Pancreas (tissue), 10 donors: ENCODE results near the gene LRFN3. TPM values are rescaled to one million over a fixed set of nuclear protein-coding genes. Genes with fewer than 3 reads are reported as not detected.

Experiments
- ATAC-seq, 4 donors: fragments of 200-7000 bp; cut with Tn5 transposase; one replicate each; pipeline versions ENCODE4 v1.8.0 to v1.9.1; 2020; ENCODE audit warnings: mild to moderate bottlenecking in 4 of 4, moderate library complexity in 4 of 4
- DNase-seq, 6 donors: peaks; one replicate each; pipeline ENCODE4 v3.0.0-alpha.2; 2020
- FAIRE-seq: peaks from 2 replicates; lab custom pipeline; 2012; peaks lifted over from hg19 to GRCh38; lab: Jason Lieb, UNC
- H3K27ac ChIP-seq, 4 donors: fragments of 200-600 bp; sonication (generic); 1 replicate in 3 of 4; 2 replicates in 1 of 4; pipeline versions ENCODE4 v1.5.0 to v1.8.0; 2020
- H3K27me3 ChIP-seq, 4 donors: fragments of 200-600 bp; one replicate each; pipeline ENCODE4 v1.8.0; 2021
- H3K36me3 ChIP-seq, 3 donors: fragments of 200-600 bp; sonication (generic) in 1 of 3; one replicate each; pipeline versions ENCODE4 v1.5.0 to v1.8.0; 2020 to 2021
- H3K4me1 ChIP-seq, 3 donors: fragments of 200-600 bp; one replicate each; pipeline ENCODE4 v1.8.0; 2021
- H3K4me3 ChIP-seq, 4 donors: fragments of 200-600 bp; sonication (generic) in 2 of 4; one replicate each; pipeline versions ENCODE4 v1.5.0 to v1.8.0; 2020 to 2021
- H3K9me3 ChIP-seq, 4 donors: fragments of 200-600 bp; one replicate each; pipeline ENCODE4 v1.8.0; 2021
- WGBS, 2 donors: extraction: QIAGEN DNeasy Blood & Tissue Kit; methylation state at CpG; one replicate each; pipeline ENCODE4 v1.1.7; 2013; 5-methylcytosine and 5-hydroxymethylcytosine counted together
- intact Hi-C, 3 donors: fragments of 100-400 bp; cut with DNase I; formaldehyde crosslinking; loops; one replicate each; pipeline versions ENCODE4 v1.11.1 to v1.14.2; 2022
- polyA plus RNA-seq, 2 donors: library from polyadenylated mRNA; stranded (reverse); fragments of 200-250 nt; gene quantifications; one replicate each; pipeline ENCODE4 v1.2.3, GENCODE V29; 2013
- total RNA-seq, 6 donors: library from RNA; stranded (reverse); fragmentation: NEBNext Ultra II Directional in 4 of 6; extraction: Animal tissue kit (Norgen Biotek cat#: 25700) in 4 of 6; gene quantifications; one replicate each; pipeline versions ENCODE4 v1.2.1 to v1.2.4, GENCODE V29; 2021 to 2023
- TF ChIP-seq, protein P1 (sequence below), 4 donors: fragments of 200-600 bp; sonication (generic) in 3 of 4; IDR thresholded peaks; one replicate each; pipeline versions ENCODE4 v1.5.0 to v1.8.0; 2021; ENCODE audit warnings: antibody characterized with exemption in 4 of 4
- donor health status: healthy with polysubstance abuse.
- donor health status: DM: no; HTN: no; CAD: no; lungs with moderate emphysema.
- donor health status: DM: no; HTN: no; CAD: no.
- donor health status: control.
- donor health status: control.
- donor health status: Bipolar disorder and iron deficiency.
- donor health status: DM: yes; HTN: yes; CAD: no.
- donor health status: DM: no; HTN: no; CAD: no.
- donor health status: DM: no; HTN: no; CAD: no.
- donor health status: DM: yes; HTN: yes; CAD: no.

Gene LRFN3
- total and polyA plus RNA-seq, 8 donors: 4.9 to 9.8 (median 6.9) TPM

DNA sequence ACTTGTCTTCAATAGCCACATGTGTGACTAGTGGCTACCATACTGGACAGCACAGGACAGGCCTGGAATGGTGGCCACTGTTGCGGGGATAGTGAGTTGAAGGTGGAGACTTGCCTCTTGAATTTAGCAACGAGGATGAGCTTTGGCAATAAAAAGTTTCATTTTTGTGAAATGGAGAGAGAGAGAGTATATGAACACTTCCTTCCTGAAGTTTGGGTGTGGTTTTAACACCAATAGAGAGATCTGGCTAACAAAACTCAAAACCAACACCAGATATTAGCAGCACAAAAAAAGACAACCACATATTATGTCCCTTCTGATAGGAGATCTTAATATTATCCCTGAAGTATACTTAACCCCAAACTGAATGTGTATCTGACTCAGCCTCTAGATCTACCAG is 6.3 kb upstream of the LRFN3 start:
- no peaks in the 10 kb centered on the region for H3K9me3 ChIP-seq
- no peak overlapping the region for H3K4me3 ChIP-seq
- no peaks in the 10 kb centered on the region for H3K36me3 ChIP-seq
- ATAC-seq (no peak), FAIRE-seq (no peak), DNase-seq (no peak)
- TF ChIP-seq, protein P1, sequence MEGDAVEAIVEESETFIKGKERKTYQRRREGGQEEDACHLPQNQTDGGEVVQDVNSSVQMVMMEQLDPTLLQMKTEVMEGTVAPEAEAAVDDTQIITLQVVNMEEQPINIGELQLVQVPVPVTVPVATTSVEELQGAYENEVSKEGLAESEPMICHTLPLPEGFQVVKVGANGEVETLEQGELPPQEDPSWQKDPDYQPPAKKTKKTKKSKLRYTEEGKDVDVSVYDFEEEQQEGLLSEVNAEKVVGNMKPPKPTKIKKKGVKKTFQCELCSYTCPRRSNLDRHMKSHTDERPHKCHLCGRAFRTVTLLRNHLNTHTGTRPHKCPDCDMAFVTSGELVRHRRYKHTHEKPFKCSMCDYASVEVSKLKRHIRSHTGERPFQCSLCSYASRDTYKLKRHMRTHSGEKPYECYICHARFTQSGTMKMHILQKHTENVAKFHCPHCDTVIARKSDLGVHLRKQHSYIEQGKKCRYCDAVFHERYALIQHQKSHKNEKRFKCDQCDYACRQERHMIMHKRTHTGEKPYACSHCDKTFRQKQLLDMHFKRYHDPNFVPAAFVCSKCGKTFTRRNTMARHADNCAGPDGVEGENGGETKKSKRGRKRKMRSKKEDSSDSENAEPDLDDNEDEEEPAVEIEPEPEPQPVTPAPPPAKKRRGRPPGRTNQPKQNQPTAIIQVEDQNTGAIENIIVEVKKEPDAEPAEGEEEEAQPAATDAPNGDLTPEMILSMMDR (IDR thresholded peaks at IDR 0.05): no peak
- no peaks in the 10 kb centered on the region for H3K27me3 ChIP-seq
- 70 to 84% methylated on average over 2 of the region's 2 CpGs for WGBS, 2 donors
- intact Hi-C loops: loop anchor here in 2 of 3 donors (5.0 to 10.0 kb wide), 3 partner anchors 45 to 235 kb away; no protein-coding TSS in a partner anchor
- no peak overlapping the region for H3K27ac ChIP-seq
- H3K4me1 ChIP-seq: peaks cover 0 to 3% (median 0%) of the 10 kb centered on the region in 3 donors

GRCh38 chr19:35931161-35931873 is 4.9 kb upstream of the LRFN3 start:
- Histone ChIP-seq H3K36me3 (no peaks in the 10 kb centered on the region), H3K4me3 (peak overlapping the region in 1 of 4 donors; percentile 19), H3K27me3 (no peaks in the 10 kb centered on the region), H3K9me3 (no peaks in the 10 kb centered on the region), H3K4me1 (peaks cover 0 to 10% (median 6%) of the 10 kb centered on the region in 3 donors), H3K27ac (peak overlapping the region in 2 of 4 donors; percentile 43 to 66)
- intact Hi-C loops: loop anchor here in 2 of 3 donors (5.0 to 10.0 kb wide), 3 partner anchors 47 to 237 kb away; no protein-coding TSS in a partner anchor
- WGBS, 2 donors: 1% methylated on average over 46 to 47 of the region's 47 CpGs
- TF ChIP-seq, protein P1 (IDR thresholded peaks at IDR 0.05): peak; percentile 42 to 80 (median 73)
- peak; percentile 97 to 100 (median 100) for DNase-seq
- peak; percentile 96 to 99 (median 98) for ATAC-seq
- peak; percentile 64 for FAIRE-seq

DNA sequence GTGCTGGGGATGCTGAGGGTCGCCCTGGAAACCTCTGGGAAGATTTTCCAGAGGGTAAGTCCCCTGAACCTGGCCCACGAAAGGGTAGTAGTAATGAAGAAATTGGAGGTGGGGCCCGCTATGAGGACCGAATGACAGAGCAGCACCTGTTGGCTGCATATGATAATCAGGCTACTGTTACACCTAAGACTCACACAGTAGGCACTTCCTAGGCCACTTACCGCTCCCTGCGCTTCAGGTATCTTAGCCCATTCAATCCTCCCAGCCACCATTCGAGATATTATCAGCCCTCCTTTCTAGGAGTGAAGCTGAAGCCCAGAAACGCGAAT is 4.3 kb upstream of the LRFN3 start:
- ATAC-seq (no peak), DNase-seq (no peak), FAIRE-seq (no peak)
- Histone ChIP-seq H3K9me3 (no peaks in the 10 kb centered on the region), H3K27me3 (no peaks in the 10 kb centered on the region), H3K36me3 (no peaks in the 10 kb centered on the region), H3K4me3 (no peak overlapping the region), H3K27ac (no peak overlapping the region), H3K4me1 (peaks cover 0 to 10% (median 6%) of the 10 kb centered on the region in 3 donors)
- TF ChIP-seq, protein P1 (IDR thresholded peaks at IDR 0.05): peak in 1 of 4 donors; percentile 12
- WGBS, 2 donors: 7 to 8% methylated on average over 9 of the region's 9 CpGs
- intact Hi-C loops: loop anchor here in 2 of 3 donors (5.0 to 10.0 kb wide), 3 partner anchors 47 to 237 kb away; no protein-coding TSS in a partner anchor

- Histone ChIP-seq H3K4me1 (peaks cover 0 to 10% (median 6%) of the 10 kb centered on the region in 3 donors), H3K36me3 (no peaks in the 10 kb centered on the region), H3K27me3 (no peaks in the 10 kb centered on the region), H3K4me3 (no peak overlapping the region), H3K27ac (no peak overlapping the region), H3K9me3 (no peaks in the 10 kb centered on the region)
- ATAC-seq: no peak
- intact Hi-C loops: loop anchor here in 2 of 3 donors (5.0 to 10.0 kb wide), 3 partner anchors 48 to 238 kb away; no protein-coding TSS in a partner anchor
- no peak for FAIRE-seq
- DNase-seq: no peak
- 41% methylated on average over 7 of the region's 7 CpGs for WGBS, 2 donors
- TF ChIP-seq, protein P1 (IDR thresholded peaks at IDR 0.05): no peak
Observed at GRCh38 chr19:35932291-35932936, 3.8 kb upstream of the LRFN3 start.
